ENCODE measurements around the gene GREM2. TPM values are rescaled to one million over a fixed set of nuclear protein-coding genes. Genes with fewer than 3 reads are reported as not detected.

The GREM2 gene
- total RNA-seq, 1 experiment from 2014 or later: not detected

- no peak for DNase-seq
- H2AFZ ChIP-seq (ENCODE audit: low read length): no peak overlapping the region
- H3K9me3 ChIP-seq (ENCODE audit: low read length): no peaks in the 10 kb centered on the region
- H3K79me2 ChIP-seq (ENCODE audit: low read length): no peaks in the 10 kb centered on the region
- H3K4me2 ChIP-seq (ENCODE audit: low read depth, low read length, poor library complexity, severe bottlenecking): no peak overlapping the region
- no peaks in the 10 kb centered on the region for H4K20me1 ChIP-seq (ENCODE audit: insufficient read depth, low read depth, low read length)
- no peaks in the 10 kb centered on the region for H3K4me1 ChIP-seq (ENCODE audit: low read length)
- no peak overlapping the region for H3K27ac ChIP-seq (ENCODE audit: low read length)
- no peaks in the 10 kb centered on the region for H3K9me2 ChIP-seq (replicated peaks; ENCODE audit: insufficient read depth, low read length)
- H3K27me3 ChIP-seq (ENCODE audit: low read length): no peaks in the 10 kb centered on the region
- no peak overlapping the region for H3K9ac ChIP-seq (ENCODE audit: low read length)
- no peak overlapping the region for H3K4me3 ChIP-seq (ENCODE audit: low read length)
- no peaks in the 10 kb centered on the region for H3K36me3 ChIP-seq (ENCODE audit: insufficient read depth, low read length)
Observed at GRCh38 chr1:240589585-240590110, 22.3 kb downstream of the GREM2 start.

GRCh38 chr1:240586006-240586405, 25.9 kb downstream of the GREM2 start:
- no peak overlapping the region for H3K4me3 ChIP-seq (ENCODE audit: low read length)
- H4K20me1 ChIP-seq (ENCODE audit: insufficient read depth, low read depth, low read length): no peaks in the 10 kb centered on the region
- H3K4me1 ChIP-seq (ENCODE audit: low read length): no peaks in the 10 kb centered on the region
- H3K27ac ChIP-seq (ENCODE audit: low read length): no peak overlapping the region
- no peaks in the 10 kb centered on the region for H3K27me3 ChIP-seq (ENCODE audit: low read length)
- no peak overlapping the region for H3K9ac ChIP-seq (ENCODE audit: low read length)
- DNase-seq: no peak
- H3K4me2 ChIP-seq (ENCODE audit: low read depth, low read length, poor library complexity, severe bottlenecking): no peak overlapping the region
- no peaks in the 10 kb centered on the region for H3K9me2 ChIP-seq (replicated peaks; ENCODE audit: insufficient read depth, low read length)
- H2AFZ ChIP-seq (ENCODE audit: low read length): no peak overlapping the region
- no peaks in the 10 kb centered on the region for H3K9me3 ChIP-seq (ENCODE audit: low read length)
- no peaks in the 10 kb centered on the region for H3K36me3 ChIP-seq (ENCODE audit: insufficient read depth, low read length)
- no peaks in the 10 kb centered on the region for H3K79me2 ChIP-seq (ENCODE audit: low read length)

- H3K4me3 ChIP-seq (ENCODE audit: low read length): no peak overlapping the region
- no peak overlapping the region for H3K4me2 ChIP-seq (ENCODE audit: low read depth, low read length, poor library complexity, severe bottlenecking)
- H3K9me3 ChIP-seq (ENCODE audit: low read length): no peaks in the 10 kb centered on the region
- H3K27ac ChIP-seq (ENCODE audit: low read length): no peak overlapping the region
- no peaks in the 10 kb centered on the region for H3K27me3 ChIP-seq (ENCODE audit: low read length)
- H3K9ac ChIP-seq (ENCODE audit: low read length): no peak overlapping the region
- no peaks in the 10 kb centered on the region for H3K79me2 ChIP-seq (ENCODE audit: low read length)
- no peaks in the 10 kb centered on the region for H4K20me1 ChIP-seq (ENCODE audit: insufficient read depth, low read depth, low read length)
- DNase-seq: no peak
- no peaks in the 10 kb centered on the region for H3K4me1 ChIP-seq (ENCODE audit: low read length)
- no peaks in the 10 kb centered on the region for H3K9me2 ChIP-seq (replicated peaks; ENCODE audit: insufficient read depth, low read length)
- no peak overlapping the region for H2AFZ ChIP-seq (ENCODE audit: low read length)
- no peaks in the 10 kb centered on the region for H3K36me3 ChIP-seq (ENCODE audit: insufficient read depth, low read length)
Observed at GRCh38 chr1:240582953-240583352, 29.0 kb downstream of the GREM2 start.

GRCh38 chr1:240579511-240579910, 32.4 kb downstream of the GREM2 start:
- H3K4me3 ChIP-seq (ENCODE audit: low read length): no peak overlapping the region
- no peak overlapping the region for H3K4me2 ChIP-seq (ENCODE audit: low read depth, low read length, poor library complexity, severe bottlenecking)
- DNase-seq: no peak
- H2AFZ ChIP-seq (ENCODE audit: low read length): no peak overlapping the region
- H3K27ac ChIP-seq (ENCODE audit: low read length): no peak overlapping the region
- H3K36me3 ChIP-seq (ENCODE audit: insufficient read depth, low read length): no peaks in the 10 kb centered on the region
- H4K20me1 ChIP-seq (ENCODE audit: insufficient read depth, low read depth, low read length): no peaks in the 10 kb centered on the region
- no peaks in the 10 kb centered on the region; the same call in 1 of the 2 replicates for H3K9me3 ChIP-seq (ENCODE audit: low read length)
- no peaks in the 10 kb centered on the region; the same call in 1 of the 2 replicates for H3K4me1 ChIP-seq (ENCODE audit: low read length)
- H3K9ac ChIP-seq (ENCODE audit: low read length): no peak overlapping the region
- no peaks in the 10 kb centered on the region for H3K9me2 ChIP-seq (replicated peaks; ENCODE audit: insufficient read depth, low read length)
- H3K79me2 ChIP-seq (ENCODE audit: low read length): no peaks in the 10 kb centered on the region
- H3K27me3 ChIP-seq (ENCODE audit: low read length): no peaks in the 10 kb centered on the region

DNA sequence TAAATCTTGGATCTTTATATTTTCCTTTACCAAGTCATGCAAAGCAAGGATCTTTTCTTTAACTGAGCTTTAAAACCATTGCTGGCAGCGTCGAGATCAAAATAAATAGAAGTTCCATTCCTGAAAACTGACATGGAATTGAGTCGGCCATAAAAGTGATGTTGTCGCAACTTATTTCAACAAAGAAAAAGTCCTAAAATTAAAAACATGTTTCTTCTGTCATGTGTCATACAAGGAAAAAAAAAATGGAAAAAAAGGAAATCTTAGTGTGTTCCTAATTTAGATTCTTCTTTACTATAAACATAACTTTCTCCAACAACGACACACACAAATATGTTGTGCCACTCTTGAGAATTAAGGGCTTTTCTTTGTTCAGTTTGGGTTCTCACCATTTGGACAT, 34.9 kb downstream of the GREM2 start:
- H3K79me2 ChIP-seq (ENCODE audit: low read length): no peaks in the 10 kb centered on the region
- DNase-seq: no peak
- H3K9ac ChIP-seq (ENCODE audit: low read length): no peak overlapping the region
- no peak overlapping the region for H3K27ac ChIP-seq (ENCODE audit: low read length)
- H3K27me3 ChIP-seq (ENCODE audit: low read length): no peaks in the 10 kb centered on the region
- no peak overlapping the region for H3K4me2 ChIP-seq (ENCODE audit: low read depth, low read length, poor library complexity, severe bottlenecking)
- H3K36me3 ChIP-seq (ENCODE audit: insufficient read depth, low read length): no peaks in the 10 kb centered on the region
- H3K4me1 ChIP-seq (ENCODE audit: low read length): no peaks in the 10 kb centered on the region; the same call in 1 of the 2 replicates
- H3K9me3 ChIP-seq (ENCODE audit: low read length): no peaks in the 10 kb centered on the region; the same call in 1 of the 2 replicates
- no peaks in the 10 kb centered on the region for H4K20me1 ChIP-seq (ENCODE audit: insufficient read depth, low read depth, low read length)
- H2AFZ ChIP-seq (ENCODE audit: low read length): no peak overlapping the region
- no peak overlapping the region for H3K4me3 ChIP-seq (ENCODE audit: low read length)
- no peaks in the 10 kb centered on the region for H3K9me2 ChIP-seq (replicated peaks; ENCODE audit: insufficient read depth, low read length)

DNA sequence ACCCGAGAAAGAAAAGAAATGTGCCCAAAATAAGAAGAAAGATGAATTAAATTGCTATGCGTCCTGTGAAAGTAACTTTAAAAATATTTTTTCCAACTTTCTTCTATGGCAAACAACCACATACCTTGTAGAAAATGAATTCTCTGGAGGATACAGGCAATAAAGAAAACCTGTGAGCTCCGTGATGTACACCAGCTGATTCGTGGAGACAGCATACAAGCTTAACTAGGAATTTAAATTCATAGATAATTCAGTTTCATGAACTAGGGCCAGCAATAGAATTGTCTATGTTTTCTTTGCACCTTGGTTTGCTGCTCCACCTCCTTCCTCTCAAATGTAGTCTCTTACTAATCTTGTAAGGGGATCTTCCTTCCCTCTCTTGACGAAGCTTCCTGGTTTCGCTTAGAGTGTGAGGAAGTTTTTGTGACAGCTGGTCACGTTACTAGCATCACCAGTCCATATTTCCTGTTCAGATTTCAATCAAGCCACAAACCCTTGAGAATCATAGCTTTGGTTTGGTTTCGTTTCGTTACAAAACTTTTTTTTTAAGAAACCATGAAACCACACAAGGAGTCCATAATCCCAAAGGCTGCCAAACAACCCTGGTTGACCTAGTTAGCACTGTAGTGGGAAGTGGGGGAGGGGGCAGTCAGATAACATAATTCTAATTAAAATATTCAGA, 35.8 kb downstream of the GREM2 start:
- Histone ChIP-seq H3K4me1 (ENCODE audit: low read length) (no peaks in the 10 kb centered on the region; the same call in 1 of the 2 replicates), H2AFZ (ENCODE audit: low read length) (no peak overlapping the region), H3K9ac (ENCODE audit: low read length) (no peak overlapping the region), H4K20me1 (ENCODE audit: insufficient read depth, low read depth, low read length) (no peaks in the 10 kb centered on the region), H3K9me3 (ENCODE audit: low read length) (no peaks in the 10 kb centered on the region; the same call in 1 of the 2 replicates), H3K36me3 (ENCODE audit: insufficient read depth, low read length) (no peaks in the 10 kb centered on the region), H3K4me3 (ENCODE audit: low read length) (0 out of 2 replicates have a peak overlapping the region, but pooled peaks have one; percentile 34), H3K27me3 (ENCODE audit: low read length) (no peaks in the 10 kb centered on the region), H3K9me2 (replicated peaks; ENCODE audit: insufficient read depth, low read length) (no peaks in the 10 kb centered on the region), H3K27ac (ENCODE audit: low read length) (no peak overlapping the region), H3K4me2 (ENCODE audit: low read depth, low read length, poor library complexity, severe bottlenecking) (peak overlapping the region; percentile 35), H3K79me2 (ENCODE audit: low read length) (no peaks in the 10 kb centered on the region)
- DNase-seq: no peak

GRCh38 chr1:240572328-240572727, 39.6 kb downstream of the GREM2 start:
- Histone ChIP-seq H3K9me2 (replicated peaks; ENCODE audit: insufficient read depth, low read length) (no peaks in the 10 kb centered on the region), H3K9me3 (ENCODE audit: low read length) (no peaks in the 10 kb centered on the region; the same call in 1 of the 2 replicates), H2AFZ (ENCODE audit: low read length) (no peak overlapping the region), H3K9ac (ENCODE audit: low read length) (no peak overlapping the region), H3K27me3 (ENCODE audit: low read length) (no peaks in the 10 kb centered on the region), H3K36me3 (ENCODE audit: insufficient read depth, low read length) (no peaks in the 10 kb centered on the region), H4K20me1 (ENCODE audit: insufficient read depth, low read depth, low read length) (no peaks in the 10 kb centered on the region), H3K79me2 (ENCODE audit: low read length) (no peaks in the 10 kb centered on the region), H3K4me3 (ENCODE audit: low read length) (no peak overlapping the region), H3K27ac (ENCODE audit: low read length) (no peak overlapping the region), H3K4me2 (ENCODE audit: low read depth, low read length, poor library complexity, severe bottlenecking) (no peak overlapping the region), H3K4me1 (ENCODE audit: low read length) (no peaks in the 10 kb centered on the region; the same call in 1 of the 2 replicates)
- no peak for DNase-seq

- Histone ChIP-seq H3K27me3 (ENCODE audit: low read length) (no peaks in the 10 kb centered on the region), H2AFZ (ENCODE audit: low read length) (no peak overlapping the region), H3K79me2 (ENCODE audit: low read length) (no peaks in the 10 kb centered on the region), H3K4me1 (ENCODE audit: low read length) (no peaks in the 10 kb centered on the region; the same call in 1 of the 2 replicates), H3K9me3 (ENCODE audit: low read length) (no peaks in the 10 kb centered on the region), H3K9ac (ENCODE audit: low read length) (no peak overlapping the region), H4K20me1 (ENCODE audit: insufficient read depth, low read depth, low read length) (no peaks in the 10 kb centered on the region), H3K36me3 (ENCODE audit: insufficient read depth, low read length) (no peaks in the 10 kb centered on the region), H3K4me3 (ENCODE audit: low read length) (no peak overlapping the region), H3K4me2 (ENCODE audit: low read depth, low read length, poor library complexity, severe bottlenecking) (no peak overlapping the region), H3K9me2 (replicated peaks; ENCODE audit: insufficient read depth, low read length) (no peaks in the 10 kb centered on the region), H3K27ac (ENCODE audit: low read length) (no peak overlapping the region)
- DNase-seq: no peak
Observed at GRCh38 chr1:240571782-240572181, 40.2 kb downstream of the GREM2 start.
